Suprapubic skin (tissue), 4 donors: ENCODE results near the gene MAVS. TPM values are rescaled to one million over a fixed set of nuclear protein-coding genes. Genes with fewer than 3 reads are reported as not detected.

Experiments
- DNase-seq, 2 donors: peaks; one replicate each; pipeline ENCODE4 v3.0.0-alpha.2; 2019; ENCODE audit warnings: low spot score in 2 of 2
- H3K27ac ChIP-seq: fragments of 200-600 bp; sonication (generic); one replicate; pipeline ENCODE4 v1.5.1; 2019
- H3K27me3 ChIP-seq: fragments of 200-600 bp; sonication (generic); one replicate; pipeline ENCODE4 v1.5.1; 2019
- H3K36me3 ChIP-seq: fragments of 200-600 bp; sonication (generic); one replicate; pipeline ENCODE4 v1.5.1; 2019
- H3K4me1 ChIP-seq: fragments of 200-600 bp; sonication (generic); one replicate; pipeline ENCODE4 v1.5.1; 2019
- H3K4me3 ChIP-seq: fragments of 200-600 bp; sonication (generic); one replicate; pipeline ENCODE4 v1.5.1; 2019; ENCODE audit warnings: mild to moderate bottlenecking
- H3K9me3 ChIP-seq: fragments of 200-600 bp; sonication (generic); one replicate; pipeline ENCODE4 v1.5.1; 2019
- EP300 ChIP-seq: sonication (generic); formaldehyde crosslinking; IDR thresholded peaks from one replicate; pipeline ENCODE4 v1.6.1; 2017; ENCODE audit warnings: antibody characterized with exemption
- POLR2A ChIP-seq, 2 donors: fragments of 450-650 bp; IDR thresholded peaks; one replicate each; pipeline ENCODE4 v1.6.1; 2017; ENCODE audit warnings: antibody characterized with exemption in 2 of 2, mild to moderate bottlenecking in 2 of 2, moderate library complexity in 2 of 2
- POLR2AphosphoS5 ChIP-seq, 3 donors: sonication (generic); formaldehyde crosslinking; IDR thresholded peaks; one replicate each; pipeline ENCODE4 v1.6.1; 2017; ENCODE audit warnings: antibody characterized with exemption in 3 of 3
- WGBS: methylation state at CpG from one replicate; pipeline ENCODE4 v1.1.5; 2018; 5-methylcytosine and 5-hydroxymethylcytosine counted together
- total RNA-seq, 4 donors: library from RNA; depleted of rRNA; stranded (reverse); fragments of >200 nt; gene quantifications; one replicate each; pipeline ENCODE4 v1.1.0, GENCODE V29; 2016
- TF ChIP-seq, protein P1 (sequence below), 2 donors: fragments of 200-600 bp in 1 of 2; fragments of 450-650 bp in 1 of 2; sonication (generic) in 1 of 2; IDR thresholded peaks; one replicate each; pipeline ENCODE4 v1.5.1; 2016 to 2019; ENCODE audit warnings: antibody characterized with exemption in 2 of 2, mild to moderate bottlenecking in 1 of 2, moderate library complexity in 1 of 2

The MAVS gene
- total RNA-seq, 4 donors from 2014 or later, result 29.1 to 50.0 (median 39.1) TPM

DNA sequence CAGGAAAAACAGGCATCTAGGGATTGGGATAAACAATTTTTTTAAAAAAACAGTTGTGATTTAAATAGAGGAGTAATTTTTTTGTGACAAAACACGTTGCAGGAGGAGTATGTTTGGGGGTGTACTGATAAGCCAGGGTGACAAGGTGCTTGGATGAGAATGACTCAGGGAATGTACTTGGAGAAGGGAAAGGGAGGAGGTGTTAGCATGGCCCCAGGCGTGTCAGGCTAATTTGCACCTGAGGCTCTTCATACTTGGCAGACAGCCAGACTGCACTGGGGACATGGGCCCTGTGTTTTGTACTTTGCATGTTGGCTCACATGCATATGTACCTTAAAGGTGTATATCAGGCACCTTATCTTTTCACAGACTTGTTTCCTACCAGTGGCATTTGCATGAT, 65.3 kb downstream of the MAVS start:
- Histone ChIP-seq H3K27me3 (no peaks in the 10 kb centered on the region), H3K4me1 (no peaks in the 10 kb centered on the region), H3K4me3 (no peak overlapping the region), H3K9me3 (no peaks in the 10 kb centered on the region), H3K36me3 (peaks cover 67% of the 10 kb centered on the region), H3K27ac (no peak overlapping the region)
- DNase-seq, result no peak
- TF ChIP-seq POLR2AphosphoS5 (IDR thresholded peaks at IDR 0.05) (no peak), POLR2A (IDR thresholded peaks at IDR 0.05) (no peak), EP300 (no peak)
- TF ChIP-seq, protein P1, sequence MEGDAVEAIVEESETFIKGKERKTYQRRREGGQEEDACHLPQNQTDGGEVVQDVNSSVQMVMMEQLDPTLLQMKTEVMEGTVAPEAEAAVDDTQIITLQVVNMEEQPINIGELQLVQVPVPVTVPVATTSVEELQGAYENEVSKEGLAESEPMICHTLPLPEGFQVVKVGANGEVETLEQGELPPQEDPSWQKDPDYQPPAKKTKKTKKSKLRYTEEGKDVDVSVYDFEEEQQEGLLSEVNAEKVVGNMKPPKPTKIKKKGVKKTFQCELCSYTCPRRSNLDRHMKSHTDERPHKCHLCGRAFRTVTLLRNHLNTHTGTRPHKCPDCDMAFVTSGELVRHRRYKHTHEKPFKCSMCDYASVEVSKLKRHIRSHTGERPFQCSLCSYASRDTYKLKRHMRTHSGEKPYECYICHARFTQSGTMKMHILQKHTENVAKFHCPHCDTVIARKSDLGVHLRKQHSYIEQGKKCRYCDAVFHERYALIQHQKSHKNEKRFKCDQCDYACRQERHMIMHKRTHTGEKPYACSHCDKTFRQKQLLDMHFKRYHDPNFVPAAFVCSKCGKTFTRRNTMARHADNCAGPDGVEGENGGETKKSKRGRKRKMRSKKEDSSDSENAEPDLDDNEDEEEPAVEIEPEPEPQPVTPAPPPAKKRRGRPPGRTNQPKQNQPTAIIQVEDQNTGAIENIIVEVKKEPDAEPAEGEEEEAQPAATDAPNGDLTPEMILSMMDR (IDR thresholded peaks at IDR 0.05), result no peak
- 61% methylated on average over 2 of the region's 2 CpGs for WGBS

DNA sequence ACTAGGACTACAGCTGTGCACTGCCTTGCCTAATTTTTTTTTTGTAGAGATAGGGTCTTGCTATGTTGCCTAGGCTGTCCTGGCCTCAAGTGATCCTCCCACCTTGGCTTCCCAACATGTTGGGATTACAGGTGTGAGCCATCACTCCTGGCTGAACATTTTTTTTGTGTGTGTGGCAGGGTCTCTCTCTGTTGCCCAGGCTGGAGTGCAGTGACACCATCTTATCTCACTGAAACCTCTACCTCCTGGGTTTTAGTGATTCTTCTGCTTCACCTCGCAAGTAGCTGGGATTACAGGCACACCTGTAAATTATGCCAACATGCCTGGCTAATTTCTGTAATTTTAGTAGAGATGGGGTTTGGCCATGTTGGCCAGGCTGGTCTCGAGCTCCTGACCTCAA, 67.8 kb downstream of the MAVS start:
- WGBS, result 100% methylated on average over 2 of the region's 2 CpGs
- TF ChIP-seq EP300 (no peak), POLR2A (IDR thresholded peaks at IDR 0.05) (no peak), POLR2AphosphoS5 (IDR thresholded peaks at IDR 0.05) (no peak)
- TF ChIP-seq, protein P1 (IDR thresholded peaks at IDR 0.05), result no peak
- no peak for DNase-seq
- Histone ChIP-seq H3K36me3 (peaks cover 71% of the 10 kb centered on the region), H3K4me3 (no peak overlapping the region), H3K9me3 (no peaks in the 10 kb centered on the region), H3K27me3 (no peaks in the 10 kb centered on the region), H3K27ac (no peak overlapping the region), H3K4me1 (no peaks in the 10 kb centered on the region)

DNA sequence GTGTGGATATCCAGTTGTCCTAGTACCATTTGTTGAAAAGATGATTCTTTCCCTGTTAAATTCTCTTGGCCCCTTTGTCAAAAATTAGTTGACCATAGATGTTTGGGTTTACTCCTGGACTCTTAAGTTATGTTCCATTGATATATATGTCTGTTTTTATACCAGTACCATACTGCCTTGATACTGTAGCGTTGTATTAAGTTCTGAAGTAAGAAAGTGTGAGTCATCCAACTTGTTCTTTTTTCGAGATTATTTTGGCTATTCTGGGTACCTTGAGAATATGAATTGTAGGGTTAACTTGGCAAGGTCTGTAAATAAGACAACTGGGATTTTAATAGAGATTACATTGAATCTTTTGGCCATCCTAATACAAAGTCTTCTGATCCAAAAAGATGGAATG, 69.1 kb downstream of the MAVS start:
- Histone ChIP-seq H3K27me3 (no peaks in the 10 kb centered on the region), H3K27ac (no peak overlapping the region), H3K9me3 (no peaks in the 10 kb centered on the region), H3K4me1 (no peaks in the 10 kb centered on the region), H3K36me3 (peaks cover 75% of the 10 kb centered on the region), H3K4me3 (no peak overlapping the region)
- 76% methylated on average over 2 of the region's 2 CpGs for WGBS
- DNase-seq, result no peak
- TF ChIP-seq, protein P1 (IDR thresholded peaks at IDR 0.05), result no peak
- TF ChIP-seq POLR2AphosphoS5 (IDR thresholded peaks at IDR 0.05), result no peak
- TF ChIP-seq POLR2A (IDR thresholded peaks at IDR 0.05), result no peak
- TF ChIP-seq EP300, result no peak

DNA sequence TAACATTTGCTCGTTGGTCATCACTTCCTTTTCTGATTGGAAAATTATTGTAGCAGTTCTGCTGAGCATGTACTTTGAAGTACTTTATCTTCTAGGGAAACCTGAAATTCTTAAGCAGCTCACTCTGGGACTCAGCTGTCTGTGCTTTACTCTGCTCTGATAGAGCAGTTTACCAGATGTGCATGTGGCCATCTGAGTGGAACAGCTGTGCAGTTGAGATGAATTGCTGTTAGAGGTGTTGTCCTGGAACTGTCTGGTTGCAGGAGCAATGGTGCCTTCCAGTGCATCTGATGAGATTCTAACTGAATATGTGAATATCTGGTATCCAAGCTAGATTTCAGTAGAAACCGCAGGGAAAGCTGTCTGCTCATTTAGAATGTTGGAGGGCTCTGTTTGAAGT, 69.7 kb downstream of the MAVS start:
- Histone ChIP-seq H3K4me1 (no peaks in the 10 kb centered on the region), H3K4me3 (no peak overlapping the region), H3K27me3 (no peaks in the 10 kb centered on the region), H3K9me3 (no peaks in the 10 kb centered on the region), H3K27ac (no peak overlapping the region), H3K36me3 (peaks cover 71% of the 10 kb centered on the region)
- WGBS, result 45% methylated on average over 2 of the region's 2 CpGs
- no peak for DNase-seq
- TF ChIP-seq, protein P1 (IDR thresholded peaks at IDR 0.05), result no peak
- no peak for TF ChIP-seq POLR2AphosphoS5 (IDR thresholded peaks at IDR 0.05)
- TF ChIP-seq EP300, result no peak
- TF ChIP-seq POLR2A (IDR thresholded peaks at IDR 0.05), result no peak

DNA sequence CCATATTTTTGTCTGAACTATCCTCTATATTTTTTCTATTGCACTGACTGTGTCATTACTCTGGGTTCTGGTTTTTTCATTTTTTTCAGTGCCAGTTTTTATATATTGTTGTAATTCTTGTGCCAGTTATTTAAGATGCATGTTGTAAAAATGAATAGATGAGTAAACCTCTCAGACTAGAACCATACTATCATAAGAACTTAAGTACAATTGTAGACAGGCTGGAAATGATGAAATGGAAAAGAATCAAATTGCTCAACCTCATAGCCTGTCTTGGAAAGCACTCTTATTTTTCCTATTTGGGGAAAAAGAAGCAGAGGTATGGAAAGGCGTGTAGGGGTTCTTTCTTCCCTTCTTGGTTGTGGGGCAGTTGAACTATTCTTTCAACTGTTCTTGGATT, 72.7 kb downstream of the MAVS start:
- Histone ChIP-seq H3K4me3 (no peak overlapping the region), H3K4me1 (peaks cover 12% of the 10 kb centered on the region), H3K27me3 (no peaks in the 10 kb centered on the region), H3K36me3 (peaks cover 67% of the 10 kb centered on the region), H3K9me3 (no peaks in the 10 kb centered on the region), H3K27ac (no peak overlapping the region)
- DNase-seq, result no peak
- TF ChIP-seq POLR2A (IDR thresholded peaks at IDR 0.05), result no peak
- TF ChIP-seq POLR2AphosphoS5 (IDR thresholded peaks at IDR 0.05), result no peak
- TF ChIP-seq, protein P1 (IDR thresholded peaks at IDR 0.05), result no peak
- no peak for TF ChIP-seq EP300
- 100% methylated on average over 1 of the region's 1 CpG for WGBS
